NCI-H1105 treated with DMSO at 0.1 percent for 48 hours (cell line): ENCODE results near the gene ECT2.
"Not testable (repeated sequence)": the region's sequence is repeated elsewhere in the genome, so short reads cannot be mapped to it uniquely, and the experiment has no call there.

ENCODE experiments used
- DNase-seq: peaks from one replicate; lab custom pipeline; 2025; lab: John Stamatoyannopoulos, UW

ECT2 gene

DNA sequence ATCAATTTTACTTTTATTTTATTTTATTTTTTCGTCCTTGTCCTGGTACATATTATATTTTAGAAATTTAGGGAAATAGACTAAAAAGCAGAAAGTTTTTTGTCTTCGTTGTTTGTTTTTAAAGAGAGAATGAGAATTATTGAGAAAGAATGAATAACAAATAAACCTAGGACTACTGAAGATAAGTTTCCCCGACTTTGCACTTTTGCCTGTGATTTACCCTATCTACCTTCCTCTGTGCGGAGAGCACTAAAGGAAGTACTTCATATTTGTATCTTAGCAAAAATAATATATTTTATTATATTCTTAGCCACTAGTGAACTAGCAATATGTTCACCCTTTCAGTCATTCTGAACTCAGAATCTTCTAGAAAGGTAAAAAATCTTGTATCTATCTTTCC is 60.6 kb downstream of the ECT2 start:
- DNase-seq, result no peak

DNA sequence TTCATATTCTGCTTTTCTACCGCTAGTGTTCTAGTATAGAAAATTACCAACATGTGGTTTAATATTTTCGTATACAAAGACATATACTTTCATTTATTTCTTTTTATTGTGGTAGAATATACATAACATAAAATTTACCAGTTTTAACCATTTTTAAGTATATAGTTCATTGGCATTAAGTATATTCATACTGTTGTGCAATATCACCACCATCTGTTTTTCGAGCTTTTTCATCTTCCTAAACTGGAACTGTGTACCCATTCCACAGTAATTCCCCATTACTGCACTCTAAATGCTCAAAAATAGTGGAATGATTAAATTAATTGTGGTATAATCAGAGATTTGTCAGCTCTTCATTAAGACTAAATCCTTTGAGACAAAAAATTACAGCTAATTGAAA is 62.9 kb downstream of the ECT2 start:
- no peak for DNase-seq

DNA sequence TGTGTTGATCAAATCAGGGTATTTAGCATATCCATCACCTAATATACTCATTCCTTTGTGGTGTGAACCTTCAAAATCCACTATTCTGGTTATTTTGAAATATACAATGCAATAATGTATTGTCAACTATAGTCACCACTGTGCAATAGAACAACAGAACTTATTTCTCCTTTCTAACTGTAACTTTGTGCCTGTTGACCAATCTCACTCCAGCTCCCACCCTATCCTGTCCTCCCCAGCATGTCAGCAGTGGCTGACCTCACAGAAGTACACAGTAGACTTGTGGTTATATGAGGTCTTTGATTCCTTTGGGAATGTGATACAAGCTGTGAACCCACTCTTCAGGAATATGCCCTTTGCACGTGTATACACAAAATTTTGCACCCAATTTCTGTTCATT is 64.2 kb downstream of the ECT2 start:
- DNase-seq, result no peak

DNA sequence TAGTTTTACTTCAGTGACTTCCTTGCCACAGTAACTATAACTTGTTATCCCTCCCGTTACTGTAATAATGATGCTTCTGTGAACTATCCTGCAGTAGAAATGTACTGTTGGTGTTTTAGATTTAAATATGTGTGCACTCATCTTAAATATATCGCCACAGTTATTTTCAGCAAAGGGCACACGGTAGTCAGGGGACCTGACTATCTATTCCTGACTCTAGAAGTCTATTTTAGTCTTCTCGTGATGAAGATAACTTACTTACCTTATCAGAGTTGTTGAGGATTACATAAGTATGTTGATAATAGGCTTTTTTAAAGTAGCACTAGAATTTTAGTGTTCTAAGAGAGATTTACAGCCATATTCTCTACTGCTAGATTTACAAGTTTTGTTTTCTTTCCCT is 65.3 kb downstream of the ECT2 start:
- DNase-seq, result no peak

DNA sequence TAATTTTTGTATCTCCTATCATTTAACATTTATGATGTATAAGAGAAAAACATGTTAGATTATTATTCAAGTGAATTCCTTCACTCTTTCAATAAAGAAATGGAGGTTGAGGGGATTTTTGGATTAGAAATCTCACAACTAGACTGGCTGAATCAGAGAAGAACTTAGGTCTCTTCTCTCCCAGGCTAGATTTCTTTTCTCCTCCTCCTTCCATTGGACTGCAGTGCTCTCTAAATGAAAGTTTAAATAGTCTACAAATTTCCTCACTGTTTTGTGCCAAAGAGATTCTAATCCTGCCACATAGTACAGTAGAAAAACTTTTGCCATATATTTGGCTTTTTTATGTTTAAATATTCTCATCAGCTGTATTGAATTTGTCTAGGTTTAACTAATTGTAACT is 65.8 kb downstream of the ECT2 start:
- DNase-seq, result no peak

DNA sequence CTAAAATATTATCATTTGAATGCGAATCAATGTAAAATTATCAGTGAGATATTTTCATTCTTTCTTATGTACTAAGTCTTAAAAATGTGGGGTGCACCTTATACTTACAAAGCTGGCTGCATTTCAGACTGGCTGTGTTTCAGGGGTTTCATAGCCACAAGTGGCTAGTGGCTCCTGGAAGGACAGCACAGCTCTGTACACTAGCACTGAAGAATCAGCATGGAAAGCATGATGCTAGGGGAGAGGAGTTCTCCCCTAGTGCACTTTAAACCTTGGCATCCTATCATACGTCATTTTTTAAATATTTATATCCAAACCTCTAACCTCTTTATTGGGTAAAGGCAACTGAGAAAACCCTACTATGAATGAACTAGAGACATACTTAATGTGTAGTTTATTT is 66.4 kb downstream of the ECT2 start:
- DNase-seq, result no peak

DNA sequence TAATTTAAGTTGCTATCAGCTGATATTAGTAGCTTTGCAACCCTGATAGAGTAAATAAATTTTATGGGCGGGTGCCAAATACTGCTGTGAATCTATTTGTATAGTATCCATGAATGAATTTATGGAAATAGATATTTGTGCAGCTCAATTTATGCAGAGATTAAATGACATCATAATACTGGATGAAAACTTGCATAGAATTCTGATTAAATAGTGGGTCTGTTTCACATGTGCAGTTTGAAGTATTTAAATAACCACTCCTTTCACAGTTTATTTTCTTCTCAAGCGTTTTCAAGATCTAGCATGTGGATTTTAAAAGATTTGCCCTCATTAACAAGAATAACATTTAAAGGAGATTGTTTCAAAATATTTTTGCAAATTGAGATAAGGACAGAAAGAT is 70.0 kb downstream of the ECT2 start:
- DNase-seq, result no peak

GRCh38 chr3:172824229-172824628 is 73.7 kb downstream of the ECT2 start:
- no peak for DNase-seq

GRCh38 chr3:172827231-172827630 is 76.7 kb downstream of the ECT2 start:
- not testable (repeated sequence) for DNase-seq

GRCh38 chr3:172832983-172833382 is 82.5 kb downstream of the ECT2 start:
- DNase-seq, result no peak

DNA sequence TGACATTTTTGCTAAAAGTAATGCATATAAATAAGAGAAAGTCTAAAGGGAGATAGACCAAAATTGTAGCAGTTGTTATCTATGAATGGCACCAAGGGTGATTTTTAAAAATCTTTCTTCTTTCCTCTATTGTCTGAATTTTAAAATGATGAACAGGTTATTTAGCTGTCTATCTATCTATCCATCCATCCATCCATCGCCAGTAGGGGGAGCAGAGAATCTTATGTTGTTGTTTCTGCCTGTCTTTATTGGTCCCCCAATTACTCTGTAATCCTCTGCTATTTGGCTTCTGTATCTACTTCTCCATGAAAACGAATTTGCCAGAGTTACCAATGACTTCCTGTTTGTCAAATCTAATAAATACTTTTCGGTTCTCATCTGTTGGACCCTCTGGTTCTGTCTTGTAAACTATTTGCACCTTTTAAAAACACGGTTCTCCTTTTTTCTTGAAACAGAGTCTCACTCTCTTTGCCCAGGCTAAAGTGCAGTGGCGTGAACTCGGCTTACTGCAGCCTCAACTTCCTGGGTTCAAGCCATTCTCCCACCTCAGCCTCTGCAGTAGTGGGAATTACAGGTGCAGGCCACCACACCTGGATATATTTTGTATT is 86.0 kb downstream of the ECT2 start:
- peak; percentile 76 for DNase-seq

DNA sequence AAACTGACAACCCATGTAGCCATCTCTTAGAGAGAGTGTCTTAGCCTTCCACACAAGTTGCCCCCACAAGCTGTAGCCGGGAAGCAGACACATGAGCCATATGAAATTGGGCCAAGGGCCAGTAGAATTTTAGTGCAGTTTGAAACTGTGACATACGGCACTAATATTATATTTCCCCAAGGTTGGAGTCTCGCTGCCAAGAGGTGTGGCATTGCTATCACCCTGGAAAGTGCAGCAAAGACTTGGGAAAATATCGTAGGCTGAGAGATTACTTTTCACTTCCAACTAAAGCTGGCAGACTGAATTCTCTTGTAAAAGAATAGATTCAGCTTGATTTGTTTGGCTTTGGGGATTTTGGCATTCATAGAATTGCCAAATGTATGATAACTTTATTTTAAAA is 89.2 kb downstream of the ECT2 start:
- no peak for DNase-seq

- no peak for DNase-seq
Measured at GRCh38 chr3:172840463-172840862, 89.9 kb downstream of the ECT2 start.

DNA sequence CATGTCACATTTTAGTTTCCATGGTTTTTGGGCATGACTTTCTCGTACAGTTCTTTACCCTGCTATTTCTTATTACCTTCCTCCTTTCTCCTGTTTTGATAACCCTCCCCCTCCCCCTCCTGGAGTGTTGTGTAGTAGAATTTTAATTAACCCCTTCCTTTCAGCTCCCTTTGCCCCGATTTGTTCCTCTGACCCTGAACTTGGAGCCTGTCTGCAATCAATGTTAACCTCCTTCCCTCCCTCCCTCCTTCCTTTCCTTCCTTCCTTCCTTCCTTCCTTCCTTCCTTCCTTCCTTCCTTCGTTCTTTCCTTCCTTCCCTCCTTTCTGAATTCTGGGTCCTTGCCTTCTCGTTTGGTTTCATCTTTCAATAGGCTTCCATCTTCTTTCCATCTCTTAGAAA is 90.4 kb downstream of the ECT2 start:
- DNase-seq, result no peak

DNA sequence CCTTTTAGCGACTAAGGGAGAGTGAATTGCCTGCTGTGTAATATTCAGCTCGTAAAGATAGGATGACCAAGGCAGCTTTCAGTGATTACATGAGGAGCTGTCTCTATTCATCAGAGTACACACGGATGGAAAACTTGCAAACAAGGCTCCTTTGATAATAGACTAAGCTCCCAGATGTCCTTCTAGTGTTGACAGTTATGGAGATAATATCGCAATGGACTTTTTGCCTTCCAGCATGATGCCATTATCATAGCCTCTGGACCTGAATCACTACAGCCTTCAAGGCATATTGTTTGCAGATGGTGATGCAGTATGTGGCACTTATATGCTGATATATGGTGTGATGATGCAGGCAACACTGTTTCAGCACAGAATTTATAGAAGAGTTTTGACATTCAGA is 93.9 kb downstream of the ECT2 start:
- no peak for DNase-seq

- no peak for DNase-seq
Measured at GRCh38 chr3:172846103-172846561, 95.6 kb downstream of the ECT2 start.

GRCh38 chr3:172846706-172847105 is 96.2 kb downstream of the ECT2 start:
- DNase-seq, result no peak

DNA sequence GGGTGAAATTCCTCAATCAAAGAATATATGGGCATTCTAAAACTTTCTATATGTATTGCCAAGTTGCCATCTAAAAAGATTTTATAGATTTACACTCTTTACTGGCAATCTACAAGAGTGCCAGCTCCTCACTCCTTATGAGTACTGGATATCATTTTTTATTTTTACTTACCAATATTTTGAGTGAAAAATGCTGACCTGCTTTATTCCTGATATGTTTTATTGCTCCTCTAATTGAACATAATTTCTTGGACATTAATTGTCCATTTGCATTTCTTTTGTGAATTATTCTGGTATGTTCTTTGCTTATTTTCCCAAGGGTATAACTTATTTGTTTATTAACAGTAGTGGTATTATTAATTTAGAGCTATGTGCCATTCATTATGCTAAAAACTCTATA is 96.8 kb downstream of the ECT2 start:
- DNase-seq, result no peak

DNA sequence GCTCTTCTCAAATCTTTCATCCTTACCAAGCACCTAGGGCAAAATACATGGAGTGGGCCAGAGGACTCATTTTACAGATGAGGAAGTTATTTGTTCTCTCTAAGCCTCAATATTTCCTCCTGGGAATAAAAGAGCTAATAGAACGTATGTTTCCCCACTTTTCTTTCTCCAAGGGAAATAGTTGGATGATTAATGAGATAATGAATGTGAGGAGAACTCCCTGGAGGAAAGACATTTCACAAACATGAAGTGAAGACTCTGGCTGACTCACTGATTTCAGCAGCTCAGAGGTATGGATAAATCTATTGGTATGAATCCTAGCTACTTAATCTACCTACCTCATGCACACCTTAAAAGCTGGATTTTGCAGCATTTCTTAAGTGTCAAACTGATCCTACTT is 98.4 kb downstream of the ECT2 start:
- no peak for DNase-seq

DNA sequence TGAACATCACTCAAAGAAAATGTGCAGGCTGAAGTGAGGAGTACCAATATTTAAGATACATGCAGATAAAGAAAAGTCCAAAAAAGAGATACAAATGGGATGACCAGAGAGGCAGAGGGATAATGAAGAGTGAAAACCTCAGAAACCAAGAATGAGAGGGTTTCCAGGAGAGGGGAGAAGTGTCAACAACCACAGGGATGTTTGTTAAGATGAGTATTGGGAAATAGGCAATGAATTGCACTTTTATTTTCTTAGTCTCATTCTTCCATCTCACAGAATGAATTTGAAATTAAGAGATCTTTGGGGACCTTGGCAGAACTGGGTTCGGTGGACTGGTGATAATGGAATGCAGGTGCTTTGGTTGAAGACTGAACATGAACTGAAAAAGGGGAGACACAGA is 102.5 kb downstream of the ECT2 start:
- DNase-seq, result no peak

GRCh38 chr3:172853921-172854666 is 103.6 kb downstream of the ECT2 start:
- no peak for DNase-seq

DNA sequence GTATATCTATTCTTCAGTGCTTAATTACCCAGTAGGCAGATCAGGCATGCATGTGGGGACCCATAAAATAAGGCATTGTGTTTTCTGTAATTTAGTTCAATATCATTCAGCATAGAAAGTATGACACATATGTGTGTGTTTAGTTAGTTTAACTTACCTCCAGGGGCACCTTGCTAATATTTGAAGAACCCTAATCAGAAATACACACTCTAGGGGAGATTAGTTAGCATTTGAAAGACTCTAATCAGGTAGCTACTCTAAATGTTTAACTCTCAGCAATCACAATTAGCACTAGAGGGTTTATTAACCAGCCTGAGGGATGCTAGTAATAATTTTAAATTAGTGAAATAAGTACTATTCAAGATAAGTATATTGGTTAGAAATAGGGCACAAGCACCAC is 104.5 kb downstream of the ECT2 start:
- no peak for DNase-seq

- no peak for DNase-seq
Measured at GRCh38 chr3:172856795-172857742, 106.5 kb downstream of the ECT2 start.
